HepG2 (cell line): ENCODE measurements around the gene OGT. TPM values are rescaled to one million over a fixed set of nuclear protein-coding genes. Genes with fewer than 3 reads are reported as not detected.

Experiments
- E2F1 ChIP-seq: sonication (generic); formaldehyde crosslinking; IDR thresholded peaks from 2 replicates; pipeline ENCODE4 v1.5.0; 2020; ENCODE audit warnings: missing genetic modification reagents
- NKX3-1 ChIP-seq: sonication (generic); formaldehyde crosslinking; IDR thresholded peaks from 2 replicates; pipeline ENCODE4 v1.5.0; 2020; ENCODE audit warnings: missing genetic modification reagents
- NONO ChIP-seq, 2 experiments: fragments of 450-650 bp in 1 of 2; sonication (generic) in 1 of 2; formaldehyde crosslinking in 1 of 2; IDR thresholded peaks in 1 of 2; conservative IDR thresholded peaks in 1 of 2; 2 replicates each; pipeline versions ENCODE4 v1.6.1 to v1.8.0; 2017 to 2022; ENCODE audit warnings: mild to moderate bottlenecking in 1 of 2, missing genetic modification reagents in 1 of 2, moderate library complexity in 1 of 2
- THYN1 ChIP-seq: sonication (generic); formaldehyde crosslinking; IDR thresholded peaks from 2 replicates; pipeline ENCODE4 v1.8.1; 2023; ENCODE audit warnings: low read depth, mild to moderate bottlenecking, moderate library complexity, missing genetic modification reagents, borderline replicate concordance
- XRCC5 ChIP-seq: fragments of 200-400 bp; formaldehyde crosslinking; optimal IDR thresholded peaks from 2 replicates; pipeline ENCODE3; 2017; ENCODE audit warnings: mild to moderate bottlenecking, low read length
- ZNF235 ChIP-seq: sonication (generic); formaldehyde crosslinking; IDR thresholded peaks from 2 replicates; pipeline ENCODE4 v1.8.1; 2023; ENCODE audit warnings: mild to moderate bottlenecking, missing genetic modification reagents, borderline replicate concordance
- ZNF563 ChIP-seq: sonication (generic); formaldehyde crosslinking; IDR thresholded peaks from 2 replicates; pipeline ENCODE4 v1.8.0; 2022; ENCODE audit warnings: mild to moderate bottlenecking, moderate library complexity, missing genetic modification reagents
- ZNF615 ChIP-seq: sonication (generic); formaldehyde crosslinking; IDR thresholded peaks from 2 replicates; pipeline ENCODE4 v1.5.0; 2020; ENCODE audit warnings: mild to moderate bottlenecking, missing genetic modification reagents, borderline replicate concordance
- ZNF670 ChIP-seq: sonication (generic); formaldehyde crosslinking; IDR thresholded peaks from 2 replicates; pipeline ENCODE4 v1.8.0; 2022; ENCODE audit warnings: mild to moderate bottlenecking, missing genetic modification reagents, borderline replicate concordance
- ZNF879 ChIP-seq: sonication (generic); formaldehyde crosslinking; IDR thresholded peaks from 2 replicates; pipeline ENCODE4 v1.8.1; 2023; ENCODE audit warnings: missing genetic modification reagents
- ZSCAN29 ChIP-seq: sonication (generic); formaldehyde crosslinking; conservative IDR thresholded peaks from 2 replicates; pipeline ENCODE4 v1.4.0; 2020; ENCODE audit warnings: mild to moderate bottlenecking, missing genetic modification reagents
- polyA plus RNA-seq, 8 experiments: library from polyadenylated mRNA; depleted of rRNA in 3 of 8; stranded (reverse) in 7 of 8; unstranded in 1 of 8; fragments of >200 nt; fragmentation: Illumina TruSeq in 4 of 8; extraction: Trizol in 4 of 8; gene quantifications; 2 replicates each; pipeline versions ENCODE4 v1.2.1 to v1.2.3, GENCODE V29; 2011 to 2016; ENCODE audit warnings: low read depth in 4 of 8, missing spikeins in 1 of 8, mixed read lengths in 1 of 8; ENCODE audit not compliant: insufficient read depth in 1 of 8
- total RNA-seq, 5 experiments: library from RNA; depleted of rRNA; stranded (reverse); fragments of >200 nt; fragmentation: Illumina TruSeq; extraction: Trizol; gene quantifications; 2 replicates each; pipeline ENCODE4 v1.2.3, GENCODE V29; 2016; ENCODE audit warnings: low read depth in 1 of 5
- TF ChIP-seq, protein P1 (sequence below): sonication (generic); formaldehyde crosslinking; IDR thresholded peaks from 2 replicates; pipeline ENCODE4 v1.9.0; 2021; ENCODE audit warnings: missing genetic modification reagents, mild to moderate bottlenecking, borderline replicate concordance
- TF ChIP-seq, protein P2 (sequence below): sonication (generic); formaldehyde crosslinking; IDR thresholded peaks from 2 replicates; pipeline ENCODE4 v1.4.0; 2020; ENCODE audit warnings: missing genetic modification reagents
- TF ChIP-seq, protein P3 (sequence below): sonication (generic); formaldehyde crosslinking; IDR thresholded peaks from 2 replicates; pipeline ENCODE4 v1.4.0; 2020; ENCODE audit warnings: low read depth, mild to moderate bottlenecking, missing genetic modification reagents
- TF ChIP-seq, protein P4 (sequence below), 2 experiments: fragments of 450-650 bp in 1 of 2; sonication (generic) in 1 of 2; formaldehyde crosslinking; IDR thresholded peaks; 2 replicates each; pipeline versions ENCODE4 v1.5.0 to v1.8.0; 2020 to 2022; ENCODE audit warnings: mild to moderate bottlenecking in 1 of 2, missing genetic modification reagents in 1 of 2
- TF ChIP-seq, protein P5 (sequence below): sonication (generic); formaldehyde crosslinking; IDR thresholded peaks from 2 replicates; pipeline ENCODE4 v1.4.0; 2020; ENCODE audit warnings: mild to moderate bottlenecking, missing genetic modification reagents
- TF ChIP-seq, protein P6 (sequence below): sonication (generic); formaldehyde crosslinking; IDR thresholded peaks from 2 replicates; pipeline ENCODE4 v1.4.0; 2020; ENCODE audit warnings: missing genetic modification reagents
- TF ChIP-seq, protein P7 (sequence below): fragments of 450-650 bp; IDR thresholded peaks from 2 replicates; pipeline ENCODE4 v1.6.1; 2017; ENCODE audit warnings: mild to moderate bottlenecking

OGT gene
- total and polyA plus RNA-seq, 2 of the 13 experiments (the other 11 are each of a cell fraction or from before 2014, with no cell fraction given) = 71.7 to 463 TPM

GRCh38 chrX:71532753-71533425 is at the start of gene OGT (continued):
- no peak for TF ChIP-seq THYN1 (CRISPR knock-in tag)
- TF ChIP-seq, protein P1, sequence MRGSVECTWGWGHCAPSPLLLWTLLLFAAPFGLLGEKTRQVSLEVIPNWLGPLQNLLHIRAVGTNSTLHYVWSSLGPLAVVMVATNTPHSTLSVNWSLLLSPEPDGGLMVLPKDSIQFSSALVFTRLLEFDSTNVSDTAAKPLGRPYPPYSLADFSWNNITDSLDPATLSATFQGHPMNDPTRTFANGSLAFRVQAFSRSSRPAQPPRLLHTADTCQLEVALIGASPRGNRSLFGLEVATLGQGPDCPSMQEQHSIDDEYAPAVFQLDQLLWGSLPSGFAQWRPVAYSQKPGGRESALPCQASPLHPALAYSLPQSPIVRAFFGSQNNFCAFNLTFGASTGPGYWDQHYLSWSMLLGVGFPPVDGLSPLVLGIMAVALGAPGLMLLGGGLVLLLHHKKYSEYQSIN = no peak
- no peak for TF ChIP-seq NONO (IDR thresholded peaks at IDR 0.05)
- TF ChIP-seq NONO (CRISPR knock-in tag; conservative IDR thresholded peaks at IDR 0.05) = peak; percentile 88
- no peak for TF ChIP-seq ZNF235 (CRISPR knock-in tag)
- TF ChIP-seq, protein P2, sequence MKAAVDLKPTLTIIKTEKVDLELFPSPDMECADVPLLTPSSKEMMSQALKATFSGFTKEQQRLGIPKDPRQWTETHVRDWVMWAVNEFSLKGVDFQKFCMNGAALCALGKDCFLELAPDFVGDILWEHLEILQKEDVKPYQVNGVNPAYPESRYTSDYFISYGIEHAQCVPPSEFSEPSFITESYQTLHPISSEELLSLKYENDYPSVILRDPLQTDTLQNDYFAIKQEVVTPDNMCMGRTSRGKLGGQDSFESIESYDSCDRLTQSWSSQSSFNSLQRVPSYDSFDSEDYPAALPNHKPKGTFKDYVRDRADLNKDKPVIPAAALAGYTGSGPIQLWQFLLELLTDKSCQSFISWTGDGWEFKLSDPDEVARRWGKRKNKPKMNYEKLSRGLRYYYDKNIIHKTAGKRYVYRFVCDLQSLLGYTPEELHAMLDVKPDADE (CRISPR knock-in tag) = no peak
- no peak for TF ChIP-seq ZNF615 (CRISPR knock-in tag)
- TF ChIP-seq ZNF670 (CRISPR knock-in tag) = peak; percentile 53; the same call in 1 of the 2 replicates
- TF ChIP-seq, protein P3, sequence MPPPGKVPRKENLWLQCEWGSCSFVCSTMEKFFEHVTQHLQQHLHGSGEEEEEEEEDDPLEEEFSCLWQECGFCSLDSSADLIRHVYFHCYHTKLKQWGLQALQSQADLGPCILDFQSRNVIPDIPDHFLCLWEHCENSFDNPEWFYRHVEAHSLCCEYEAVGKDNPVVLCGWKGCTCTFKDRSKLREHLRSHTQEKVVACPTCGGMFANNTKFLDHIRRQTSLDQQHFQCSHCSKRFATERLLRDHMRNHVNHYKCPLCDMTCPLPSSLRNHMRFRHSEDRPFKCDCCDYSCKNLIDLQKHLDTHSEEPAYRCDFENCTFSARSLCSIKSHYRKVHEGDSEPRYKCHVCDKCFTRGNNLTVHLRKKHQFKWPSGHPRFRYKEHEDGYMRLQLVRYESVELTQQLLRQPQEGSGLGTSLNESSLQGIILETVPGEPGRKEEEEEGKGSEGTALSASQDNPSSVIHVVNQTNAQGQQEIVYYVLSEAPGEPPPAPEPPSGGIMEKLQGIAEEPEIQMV (CRISPR knock-in tag) = peak; percentile 53; the same call in 1 of the 2 replicates
- TF ChIP-seq ZNF879 (CRISPR knock-in tag) = no peak
- TF ChIP-seq, protein P4, sequence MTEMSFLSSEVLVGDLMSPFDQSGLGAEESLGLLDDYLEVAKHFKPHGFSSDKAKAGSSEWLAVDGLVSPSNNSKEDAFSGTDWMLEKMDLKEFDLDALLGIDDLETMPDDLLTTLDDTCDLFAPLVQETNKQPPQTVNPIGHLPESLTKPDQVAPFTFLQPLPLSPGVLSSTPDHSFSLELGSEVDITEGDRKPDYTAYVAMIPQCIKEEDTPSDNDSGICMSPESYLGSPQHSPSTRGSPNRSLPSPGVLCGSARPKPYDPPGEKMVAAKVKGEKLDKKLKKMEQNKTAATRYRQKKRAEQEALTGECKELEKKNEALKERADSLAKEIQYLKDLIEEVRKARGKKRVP (CRISPR knock-in tag; IDR thresholded peaks at IDR 0.05) = peak in 1 of 2 experiments; percentile 77; a peak in 2 of 4 replicates
- TF ChIP-seq, protein P5, sequence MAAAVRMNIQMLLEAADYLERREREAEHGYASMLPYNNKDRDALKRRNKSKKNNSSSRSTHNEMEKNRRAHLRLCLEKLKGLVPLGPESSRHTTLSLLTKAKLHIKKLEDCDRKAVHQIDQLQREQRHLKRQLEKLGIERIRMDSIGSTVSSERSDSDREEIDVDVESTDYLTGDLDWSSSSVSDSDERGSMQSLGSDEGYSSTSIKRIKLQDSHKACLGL (CRISPR knock-in tag) = peak; percentile 46; the same call in 1 of the 2 replicates
- TF ChIP-seq XRCC5 = peak; percentile 92
- TF ChIP-seq, protein P6, sequence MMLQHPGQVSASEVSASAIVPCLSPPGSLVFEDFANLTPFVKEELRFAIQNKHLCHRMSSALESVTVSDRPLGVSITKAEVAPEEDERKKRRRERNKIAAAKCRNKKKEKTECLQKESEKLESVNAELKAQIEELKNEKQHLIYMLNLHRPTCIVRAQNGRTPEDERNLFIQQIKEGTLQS (CRISPR knock-in tag) = no peak
- TF ChIP-seq, protein P7, sequence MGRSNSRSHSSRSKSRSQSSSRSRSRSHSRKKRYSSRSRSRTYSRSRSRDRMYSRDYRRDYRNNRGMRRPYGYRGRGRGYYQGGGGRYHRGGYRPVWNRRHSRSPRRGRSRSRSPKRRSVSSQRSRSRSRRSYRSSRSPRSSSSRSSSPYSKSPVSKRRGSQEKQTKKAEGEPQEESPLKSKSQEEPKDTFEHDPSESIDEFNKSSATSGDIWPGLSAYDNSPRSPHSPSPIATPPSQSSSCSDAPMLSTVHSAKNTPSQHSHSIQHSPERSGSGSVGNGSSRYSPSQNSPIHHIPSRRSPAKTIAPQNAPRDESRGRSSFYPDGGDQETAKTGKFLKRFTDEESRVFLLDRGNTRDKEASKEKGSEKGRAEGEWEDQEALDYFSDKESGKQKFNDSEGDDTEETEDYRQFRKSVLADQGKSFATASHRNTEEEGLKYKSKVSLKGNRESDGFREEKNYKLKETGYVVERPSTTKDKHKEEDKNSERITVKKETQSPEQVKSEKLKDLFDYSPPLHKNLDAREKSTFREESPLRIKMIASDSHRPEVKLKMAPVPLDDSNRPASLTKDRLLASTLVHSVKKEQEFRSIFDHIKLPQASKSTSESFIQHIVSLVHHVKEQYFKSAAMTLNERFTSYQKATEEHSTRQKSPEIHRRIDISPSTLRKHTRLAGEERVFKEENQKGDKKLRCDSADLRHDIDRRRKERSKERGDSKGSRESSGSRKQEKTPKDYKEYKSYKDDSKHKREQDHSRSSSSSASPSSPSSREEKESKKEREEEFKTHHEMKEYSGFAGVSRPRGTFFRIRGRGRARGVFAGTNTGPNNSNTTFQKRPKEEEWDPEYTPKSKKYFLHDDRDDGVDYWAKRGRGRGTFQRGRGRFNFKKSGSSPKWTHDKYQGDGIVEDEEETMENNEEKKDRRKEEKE = no peak
- TF ChIP-seq ZNF563 = no peak
- no peak for TF ChIP-seq ZSCAN29
- TF ChIP-seq NKX3-1 (CRISPR knock-in tag) = peak; percentile 76; the same call in 1 of the 2 replicates
- TF ChIP-seq E2F1 (CRISPR knock-in tag) = 0 out of 2 replicates have a peak, but pooled peaks have one; percentile 46
